ENCODE results near the gene MPRIP. TPM values are rescaled to one million over a fixed set of nuclear protein-coding genes. Genes with fewer than 3 reads are reported as not detected.

The MPRIP gene
- total RNA-seq, 2 donors from 2014 or later = 147 to 269 TPM

- Histone ChIP-seq H3K27me3 (no peaks in the 10 kb centered on the region), H3K27ac (peak overlapping the region; percentile 77 to 89 (median 89)), H3K4me3 (no peak overlapping the region), H3K4me1 (peaks cover 58% of the 10 kb centered on the region), H3K9me3 (no peaks in the 10 kb centered on the region), H3K36me3 (replicated peaks in 1 of 2; ENCODE audit: insufficient read depth in 1 of 2, low read depth in 2 of 2) (no peaks in the 10 kb centered on the region)
- ATAC-seq (peak; percentile 73), DNase-seq (peak; percentile 80 to 92 (median 88))
- 44 to 88% methylated on average over 4 to 10 of the region's 10 CpGs for WGBS, 2 donors
- TF ChIP-seq POLR2A (IDR thresholded peaks at IDR 0.05) (peak in 2 of 3 donors; percentile 42 to 44), CTCF (IDR thresholded peaks at IDR 0.05) (no peak)
- intact Hi-C loops (cut with DNase I) = no loop called here
Observed at GRCh38 chr17:17018612-17019429, 23.4 kb upstream of the MPRIP start.

GRCh38 chr17:17019430-17019762 lies 22.9 kb upstream of the MPRIP start:
- 76 to 80% methylated on average over 4 to 5 of the region's 5 CpGs for WGBS, 2 donors
- Histone ChIP-seq H3K36me3 (replicated peaks in 1 of 2; ENCODE audit: insufficient read depth in 1 of 2, low read depth in 2 of 2) (no peaks in the 10 kb centered on the region), H3K9me3 (no peaks in the 10 kb centered on the region), H3K27me3 (no peaks in the 10 kb centered on the region), H3K4me1 (peaks cover 58% of the 10 kb centered on the region), H3K4me3 (no peak overlapping the region), H3K27ac (peak overlapping the region; percentile 77 to 89 (median 89))
- TF ChIP-seq CTCF (IDR thresholded peaks at IDR 0.05) (no peak), POLR2A (IDR thresholded peaks at IDR 0.05) (no peak)
- DNase-seq (no peak), ATAC-seq (no peak)
- intact Hi-C loops (cut with DNase I) = no loop called here

GRCh38 chr17:17019891-17020456 lies 22.3 kb upstream of the MPRIP start:
- intact Hi-C loops (cut with DNase I) = no loop called here
- Histone ChIP-seq H3K27ac (peak overlapping the region; percentile 77 to 89 (median 89)), H3K36me3 (replicated peaks in 1 of 2; ENCODE audit: insufficient read depth in 1 of 2, low read depth in 2 of 2) (no peaks in the 10 kb centered on the region), H3K4me1 (peaks cover 59% of the 10 kb centered on the region), H3K4me3 (no peak overlapping the region), H3K9me3 (no peaks in the 10 kb centered on the region), H3K27me3 (no peaks in the 10 kb centered on the region)
- 94% methylated on average over 8 to 13 of the region's 13 CpGs for WGBS, 2 donors
- TF ChIP-seq POLR2A (IDR thresholded peaks at IDR 0.05) = no peak
- TF ChIP-seq CTCF (IDR thresholded peaks at IDR 0.05) = no peak
- DNase-seq (no peak), ATAC-seq (no peak)

- Histone ChIP-seq H3K27ac (peak overlapping the region; percentile 87 to 89 (median 89)), H3K27me3 (no peaks in the 10 kb centered on the region), H3K36me3 (replicated peaks in 1 of 2; ENCODE audit: insufficient read depth in 1 of 2, low read depth in 2 of 2) (no peaks in the 10 kb centered on the region), H3K9me3 (no peaks in the 10 kb centered on the region), H3K4me3 (no peak overlapping the region), H3K4me1 (peaks cover 67% of the 10 kb centered on the region)
- no peak for DNase-seq
- no peak for TF ChIP-seq POLR2A (IDR thresholded peaks at IDR 0.05)
- TF ChIP-seq CTCF (IDR thresholded peaks at IDR 0.05) = no peak
- intact Hi-C loops (cut with DNase I) = no loop called here
- ATAC-seq = no peak
- WGBS, 2 donors = 87 to 88% methylated on average over 8 of the region's 8 CpGs
Observed at GRCh38 chr17:17020821-17021193, 21.4 kb upstream of the MPRIP start.

Measured in body of pancreas (tissue), 4 donors.